GM12878 (cell line): ENCODE results near the gene PRR35. TPM values are rescaled to one million over a fixed set of nuclear protein-coding genes. Genes with fewer than 3 reads are reported as not detected.
A peak's percentile ranks its signal among the peaks of the same experiment; 100 is the strongest.

Experiments
- IKZF2 ChIP-seq, 2 experiments: fragments of 450-650 bp; IDR thresholded peaks; 2 replicates each; pipeline ENCODE4 v1.6.1; 2017; ENCODE audit warnings: mild to moderate bottlenecking in 2 of 2, moderate library complexity in 2 of 2
- NR2F1 ChIP-seq: fragments of 450-650 bp; conservative IDR thresholded peaks from 2 replicates; pipeline ENCODE4 v1.6.1; 2017; ENCODE audit warnings: mild to moderate bottlenecking
- POLR2AphosphoS5 ChIP-seq: IDR thresholded peaks from 2 replicates; pipeline ENCODE4 v1.6.1; 2011; ENCODE audit warnings: mild to moderate bottlenecking, low read length, inconsistent platforms
- SMAD1 ChIP-seq: fragments of 450-650 bp; IDR thresholded peaks from 2 replicates; pipeline ENCODE4 v1.6.1; 2018; ENCODE audit warnings: mild to moderate bottlenecking, low read depth; ENCODE audit not compliant: partially characterized antibody
- polyA plus RNA-seq, 11 experiments: library from polyadenylated mRNA; depleted of rRNA in 4 of 11; unstranded in 6 of 11; stranded (reverse) in 5 of 11; fragments of >200 nt; fragmentation: Nextera tagmentation in 4 of 11; fragmentation: Illumina TruSeq in 1 of 11; extraction: Ambion mirVana in 4 of 11; extraction: Trizol in 1 of 11; gene quantifications; 1 replicate in 1 of 11; 2 replicates in 10 of 11; pipeline versions ENCODE4 v1.2.1 to v1.2.3, GENCODE V29; 2011 to 2016; ENCODE audit warnings: inconsistent platforms in 2 of 11, missing spikeins in 2 of 11, low read depth in 1 of 11
- total RNA-seq, 4 experiments: library from RNA; depleted of rRNA in 3 of 4; stranded (reverse); fragments of >200 nt in 3 of 4; fragmentation: Illumina TruSeq in 1 of 4; extraction: Trizol in 1 of 4; gene quantifications; 2 replicates each; pipeline versions ENCODE4 v1.2.1 to v1.2.3, GENCODE V29; 2013 to 2021
- TF ChIP-seq, protein P1 (sequence below): fragments of 450-650 bp; IDR thresholded peaks from 2 replicates; pipeline ENCODE4 v1.6.1; 2017; ENCODE audit warnings: mild to moderate bottlenecking, moderate library complexity
- TF ChIP-seq, protein P2 (sequence below): fragments of 450-650 bp; formaldehyde crosslinking; IDR thresholded peaks from 2 replicates; pipeline ENCODE4 v1.5.0; 2022; ENCODE audit warnings: mild to moderate bottlenecking, missing genetic modification characterization
- TF ChIP-seq, protein P3 (sequence below): IDR thresholded peaks from 2 replicates; pipeline ENCODE4 v1.6.1; 2011; ENCODE audit warnings: borderline replicate concordance, low read depth, mild to moderate bottlenecking, moderate library complexity, mixed read lengths, low read length; ENCODE audit not compliant: insufficient read depth; ENCODE audit errors: extremely low read length
- TF ChIP-seq, protein P4 (sequence below): fragments of 150-350 bp; IDR thresholded peaks from 2 replicates; pipeline ENCODE4 v1.6.1; 2014; ENCODE audit warnings: mild to moderate bottlenecking, low read depth, low read length

The PRR35 gene
- total and polyA plus RNA-seq, 10 of the 15 experiments (the other 5 are each of a cell fraction or from before 2014, with no cell fraction given), result not detected

DNA sequence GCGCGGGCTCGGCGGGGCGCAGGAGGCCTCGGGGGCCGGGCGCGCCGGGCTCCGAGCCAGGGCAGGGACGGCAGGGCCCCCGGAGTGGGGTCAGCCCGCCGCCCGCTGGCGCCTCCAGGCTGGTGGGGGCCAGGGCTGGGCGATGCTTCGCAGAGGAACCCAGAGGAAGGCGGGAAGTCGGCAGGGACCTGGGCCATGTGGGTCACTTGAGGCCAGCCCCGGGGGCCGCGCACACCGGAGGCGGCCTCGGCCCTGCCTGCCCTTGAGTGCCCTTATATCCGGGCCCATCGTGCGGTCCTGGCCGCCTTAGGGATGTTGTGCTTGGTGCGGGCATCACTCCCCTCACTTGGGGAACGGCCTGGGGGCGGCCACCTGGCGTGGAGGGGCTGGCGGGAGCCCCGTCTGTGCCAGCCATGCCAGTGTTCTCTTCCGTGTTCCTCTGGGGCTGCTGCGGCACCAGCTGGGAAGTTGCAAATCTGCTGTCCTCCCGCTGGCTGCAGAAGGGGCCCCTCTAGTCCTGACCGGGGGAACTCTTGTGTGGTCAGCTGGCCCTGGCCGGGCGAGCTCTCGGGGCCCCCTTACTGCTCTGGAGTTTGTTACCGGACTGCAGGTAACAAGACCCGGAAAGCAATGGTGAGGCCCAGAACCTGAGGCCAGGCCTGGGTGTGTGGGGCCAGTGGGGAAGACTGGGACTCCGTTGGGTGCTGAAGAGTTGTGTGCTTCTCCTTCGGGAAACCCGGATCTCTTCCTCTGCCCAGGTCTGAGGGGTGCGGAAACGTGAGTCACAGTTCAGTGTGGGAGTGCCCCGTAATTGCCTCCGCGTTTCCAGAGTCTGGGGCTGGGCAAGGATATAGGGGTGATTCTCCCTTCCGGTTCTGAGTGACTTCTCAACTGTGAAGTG, 31.8 kb upstream of the PRR35 start (continued):
- TF ChIP-seq, protein P1, sequence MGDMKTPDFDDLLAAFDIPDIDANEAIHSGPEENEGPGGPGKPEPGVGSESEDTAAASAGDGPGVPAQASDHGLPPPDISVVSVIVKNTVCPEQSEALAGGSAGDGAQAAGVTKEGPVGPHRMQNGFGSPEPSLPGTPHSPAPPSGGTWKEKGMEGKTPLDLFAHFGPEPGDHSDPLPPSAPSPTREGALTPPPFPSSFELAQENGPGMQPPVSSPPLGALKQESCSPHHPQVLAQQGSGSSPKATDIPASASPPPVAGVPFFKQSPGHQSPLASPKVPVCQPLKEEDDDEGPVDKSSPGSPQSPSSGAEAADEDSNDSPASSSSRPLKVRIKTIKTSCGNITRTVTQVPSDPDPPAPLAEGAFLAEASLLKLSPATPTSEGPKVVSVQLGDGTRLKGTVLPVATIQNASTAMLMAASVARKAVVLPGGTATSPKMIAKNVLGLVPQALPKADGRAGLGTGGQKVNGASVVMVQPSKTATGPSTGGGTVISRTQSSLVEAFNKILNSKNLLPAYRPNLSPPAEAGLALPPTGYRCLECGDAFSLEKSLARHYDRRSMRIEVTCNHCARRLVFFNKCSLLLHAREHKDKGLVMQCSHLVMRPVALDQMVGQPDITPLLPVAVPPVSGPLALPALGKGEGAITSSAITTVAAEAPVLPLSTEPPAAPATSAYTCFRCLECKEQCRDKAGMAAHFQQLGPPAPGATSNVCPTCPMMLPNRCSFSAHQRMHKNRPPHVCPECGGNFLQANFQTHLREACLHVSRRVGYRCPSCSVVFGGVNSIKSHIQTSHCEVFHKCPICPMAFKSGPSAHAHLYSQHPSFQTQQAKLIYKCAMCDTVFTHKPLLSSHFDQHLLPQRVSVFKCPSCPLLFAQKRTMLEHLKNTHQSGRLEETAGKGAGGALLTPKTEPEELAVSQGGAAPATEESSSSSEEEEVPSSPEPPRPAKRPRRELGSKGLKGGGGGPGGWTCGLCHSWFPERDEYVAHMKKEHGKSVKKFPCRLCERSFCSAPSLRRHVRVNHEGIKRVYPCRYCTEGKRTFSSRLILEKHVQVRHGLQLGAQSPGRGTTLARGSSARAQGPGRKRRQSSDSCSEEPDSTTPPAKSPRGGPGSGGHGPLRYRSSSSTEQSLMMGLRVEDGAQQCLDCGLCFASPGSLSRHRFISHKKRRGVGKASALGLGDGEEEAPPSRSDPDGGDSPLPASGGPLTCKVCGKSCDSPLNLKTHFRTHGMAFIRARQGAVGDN, result no peak
- TF ChIP-seq, protein P2, sequence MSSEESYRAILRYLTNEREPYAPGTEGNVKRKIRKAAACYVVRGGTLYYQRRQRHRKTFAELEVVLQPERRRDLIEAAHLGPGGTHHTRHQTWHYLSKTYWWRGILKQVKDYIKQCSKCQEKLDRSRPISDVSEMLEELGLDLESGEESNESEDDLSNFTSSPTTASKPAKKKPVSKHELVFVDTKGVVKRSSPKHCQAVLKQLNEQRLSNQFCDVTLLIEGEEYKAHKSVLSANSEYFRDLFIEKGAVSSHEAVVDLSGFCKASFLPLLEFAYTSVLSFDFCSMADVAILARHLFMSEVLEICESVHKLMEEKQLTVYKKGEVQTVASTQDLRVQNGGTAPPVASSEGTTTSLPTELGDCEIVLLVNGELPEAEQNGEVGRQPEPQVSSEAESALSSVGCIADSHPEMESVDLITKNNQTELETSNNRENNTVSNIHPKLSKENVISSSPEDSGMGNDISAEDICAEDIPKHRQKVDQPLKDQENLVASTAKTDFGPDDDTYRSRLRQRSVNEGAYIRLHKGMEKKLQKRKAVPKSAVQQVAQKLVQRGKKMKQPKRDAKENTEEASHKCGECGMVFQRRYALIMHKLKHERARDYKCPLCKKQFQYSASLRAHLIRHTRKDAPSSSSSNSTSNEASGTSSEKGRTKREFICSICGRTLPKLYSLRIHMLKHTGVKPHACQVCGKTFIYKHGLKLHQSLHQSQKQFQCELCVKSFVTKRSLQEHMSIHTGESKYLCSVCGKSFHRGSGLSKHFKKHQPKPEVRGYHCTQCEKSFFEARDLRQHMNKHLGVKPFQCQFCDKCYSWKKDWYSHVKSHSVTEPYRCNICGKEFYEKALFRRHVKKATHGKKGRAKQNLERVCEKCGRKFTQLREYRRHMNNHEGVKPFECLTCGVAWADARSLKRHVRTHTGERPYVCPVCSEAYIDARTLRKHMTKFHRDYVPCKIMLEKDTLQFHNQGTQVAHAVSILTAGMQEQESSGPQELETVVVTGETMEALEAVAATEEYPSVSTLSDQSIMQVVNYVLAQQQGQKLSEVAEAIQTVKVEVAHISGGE, result no peak
- no peak for TF ChIP-seq SMAD1
- no peak for TF ChIP-seq NR2F1
- TF ChIP-seq IKZF2 (IDR thresholded peaks at IDR 0.05), result peak in 1 of 2 experiments; percentile 50
- TF ChIP-seq, protein P3, sequence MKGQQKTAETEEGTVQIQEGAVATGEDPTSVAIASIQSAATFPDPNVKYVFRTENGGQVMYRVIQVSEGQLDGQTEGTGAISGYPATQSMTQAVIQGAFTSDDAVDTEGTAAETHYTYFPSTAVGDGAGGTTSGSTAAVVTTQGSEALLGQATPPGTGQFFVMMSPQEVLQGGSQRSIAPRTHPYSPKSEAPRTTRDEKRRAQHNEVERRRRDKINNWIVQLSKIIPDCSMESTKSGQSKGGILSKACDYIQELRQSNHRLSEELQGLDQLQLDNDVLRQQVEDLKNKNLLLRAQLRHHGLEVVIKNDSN, result no peak
- TF ChIP-seq POLR2AphosphoS5, result peak; percentile 27; the same call in 1 of the 2 replicates
- TF ChIP-seq, protein P4, sequence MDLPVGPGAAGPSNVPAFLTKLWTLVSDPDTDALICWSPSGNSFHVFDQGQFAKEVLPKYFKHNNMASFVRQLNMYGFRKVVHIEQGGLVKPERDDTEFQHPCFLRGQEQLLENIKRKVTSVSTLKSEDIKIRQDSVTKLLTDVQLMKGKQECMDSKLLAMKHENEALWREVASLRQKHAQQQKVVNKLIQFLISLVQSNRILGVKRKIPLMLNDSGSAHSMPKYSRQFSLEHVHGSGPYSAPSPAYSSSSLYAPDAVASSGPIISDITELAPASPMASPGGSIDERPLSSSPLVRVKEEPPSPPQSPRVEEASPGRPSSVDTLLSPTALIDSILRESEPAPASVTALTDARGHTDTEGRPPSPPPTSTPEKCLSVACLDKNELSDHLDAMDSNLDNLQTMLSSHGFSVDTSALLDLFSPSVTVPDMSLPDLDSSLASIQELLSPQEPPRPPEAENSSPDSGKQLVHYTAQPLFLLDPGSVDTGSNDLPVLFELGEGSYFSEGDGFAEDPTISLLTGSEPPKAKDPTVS, result no peak
